H9 (cell line): Measurements from ENCODE around the gene GNG11. TPM values are rescaled to one million over a fixed set of nuclear protein-coding genes. Genes with fewer than 3 reads are reported as not detected.
"Not testable (repeated sequence)": the region's sequence is repeated elsewhere in the genome, so short reads cannot be mapped to it uniquely, and the experiment has no call there.

Experiments used
- DNase-seq: peaks from one replicate; pipeline ENCODE4 v3.0.0-alpha.2; 2017
- H2AFZ ChIP-seq: one replicate; pipeline ENCODE4 v1.6.1; 2013; ENCODE audit warnings: mild to moderate bottlenecking, low read length, control low read depth, moderate library complexity
- H2AK5ac ChIP-seq: 2 replicates; pipeline ENCODE4 v1.6.1; 2013; ENCODE audit warnings: low read length, control low read depth, mixed read lengths; ENCODE audit not compliant: insufficient read length
- H2BK120ac ChIP-seq: one replicate; pipeline ENCODE4 v1.6.1; 2013; ENCODE audit warnings: low read depth, mild to moderate bottlenecking, low read length, control low read depth, inconsistent platforms; ENCODE audit not compliant: poor library complexity, severe bottlenecking
- H2BK12ac ChIP-seq: 2 replicates; pipeline ENCODE4 v1.6.1; 2013; ENCODE audit warnings: low read length, control low read depth, mixed read lengths, low read depth; ENCODE audit not compliant: insufficient read length
- H2BK15ac ChIP-seq: 2 replicates; pipeline ENCODE4 v1.6.1; 2013; ENCODE audit warnings: low read depth, low read length, control low read depth
- H2BK20ac ChIP-seq: one replicate; pipeline ENCODE4 v1.6.1; 2013; ENCODE audit warnings: low read depth, mild to moderate bottlenecking, low read length, control low read depth, inconsistent platforms; ENCODE audit not compliant: poor library complexity, severe bottlenecking
- H2BK5ac ChIP-seq: 2 replicates; pipeline ENCODE4 v1.6.1; 2013; ENCODE audit warnings: low read length, control low read depth, mixed read lengths; ENCODE audit not compliant: insufficient read length
- H3K14ac ChIP-seq: 2 replicates; pipeline ENCODE4 v1.6.1; 2013; ENCODE audit warnings: low read length, control low read depth; ENCODE audit not compliant: insufficient read depth
- H3K18ac ChIP-seq: 2 replicates; pipeline ENCODE4 v1.6.1; 2013; ENCODE audit warnings: low read depth, mild to moderate bottlenecking, mixed read lengths, low read length, control low read depth; ENCODE audit not compliant: insufficient read length
- H3K23ac ChIP-seq: 2 replicates; pipeline ENCODE4 v1.6.1; 2013; ENCODE audit warnings: low read length, control low read depth, mixed read lengths, low read depth; ENCODE audit not compliant: insufficient read length
- H3K23me2 ChIP-seq: 2 replicates; pipeline ENCODE4 v1.6.1; 2013; ENCODE audit warnings: low read depth, mild to moderate bottlenecking, mixed read lengths, low read length, control low read depth; ENCODE audit not compliant: insufficient read length, poor library complexity, severe bottlenecking
- H3K27ac ChIP-seq: 2 replicates; pipeline ENCODE4 v1.5.1; 2013; ENCODE audit warnings: low read length, control low read depth, mixed read lengths, low read depth; ENCODE audit not compliant: insufficient read length
- H3K27me3 ChIP-seq: 2 replicates; pipeline ENCODE4 v1.6.1; 2013; ENCODE audit warnings: low read length, control low read depth, inconsistent platforms; ENCODE audit not compliant: insufficient read depth
- H3K4ac ChIP-seq: 2 replicates; pipeline ENCODE4 v1.6.1; 2013; ENCODE audit warnings: low read depth, mild to moderate bottlenecking, control low read depth, inconsistent platforms, low read length, moderate library complexity
- H3K4me1 ChIP-seq: 2 replicates; pipeline ENCODE4 v1.6.1; 2013; ENCODE audit warnings: low read length, control low read depth, inconsistent platforms; ENCODE audit not compliant: insufficient read depth
- H3K4me2 ChIP-seq: 2 replicates; pipeline ENCODE4 v1.6.1; 2013; ENCODE audit warnings: low read length, control low read depth, mixed read lengths; ENCODE audit not compliant: insufficient read length, insufficient read depth
- H3K56ac ChIP-seq: 2 replicates; pipeline ENCODE4 v1.6.1; 2013; ENCODE audit warnings: low read depth, mild to moderate bottlenecking, mixed read lengths, low read length, control low read depth; ENCODE audit not compliant: insufficient read length
- H3K79me1 ChIP-seq: 2 replicates; pipeline ENCODE4 v1.6.1; 2013; ENCODE audit warnings: low read depth, mild to moderate bottlenecking, moderate library complexity, low read length, control low read depth, inconsistent platforms; ENCODE audit not compliant: insufficient read depth, poor library complexity, severe bottlenecking
- H3K79me2 ChIP-seq: 2 replicates; pipeline ENCODE4 v1.6.1; 2013; ENCODE audit warnings: low read length, control low read depth, inconsistent platforms; ENCODE audit not compliant: insufficient read depth
- H3K9ac ChIP-seq: 2 replicates; pipeline ENCODE4 v1.6.1; 2013; ENCODE audit warnings: low read length, control low read depth, mixed read lengths; ENCODE audit not compliant: insufficient read length; ENCODE audit errors: extremely low read depth
- H3K9me3 ChIP-seq: one replicate; pipeline ENCODE4 v1.6.1; 2013; ENCODE audit warnings: low read depth, low read length, inconsistent platforms; ENCODE audit not compliant: control insufficient read depth
- H3T11ph ChIP-seq: one replicate; pipeline ENCODE4 v1.6.1; 2013; ENCODE audit warnings: mild to moderate bottlenecking, low read length, control low read depth, inconsistent platforms
- H4K20me1 ChIP-seq: one replicate; pipeline ENCODE4 v1.6.1; 2013; ENCODE audit not compliant: control insufficient read depth, insufficient read length, insufficient read depth
- H4K5ac ChIP-seq: 2 replicates; pipeline ENCODE4 v1.6.1; 2013; ENCODE audit warnings: low read depth, mild to moderate bottlenecking, mixed read lengths, low read length, control low read depth; ENCODE audit not compliant: insufficient read length
- H4K8ac ChIP-seq: replicated peaks from 2 replicates; pipeline ENCODE4 v1.6.1; 2013; ENCODE audit warnings: low read length, control low read depth, mixed read lengths, low read depth; ENCODE audit not compliant: insufficient read length
- H4K91ac ChIP-seq: 2 replicates; pipeline ENCODE4 v1.6.1; 2013; ENCODE audit warnings: low read depth, mild to moderate bottlenecking, moderate library complexity, mixed read lengths, low read length, control low read depth; ENCODE audit not compliant: insufficient read length
- H3K27ac Mint-ChIP-seq, 3 experiments: 2 replicates in 2 of 3; 3 replicates in 1 of 3; pipeline ENCODE4 v1.8.0; 2020 to 2021; ENCODE audit warnings: mixed read lengths in 3 of 3, mild to moderate bottlenecking in 1 of 3, moderate library complexity in 1 of 3
- H3K27me3 Mint-ChIP-seq: 2 replicates; pipeline ENCODE4 v1.8.0; 2021; ENCODE audit warnings: low read depth, mild to moderate bottlenecking, moderate library complexity, mixed read lengths
- H3K36me3 Mint-ChIP-seq, 3 experiments: 2 replicates in 2 of 3; 3 replicates in 1 of 3; pipeline ENCODE4 v1.8.0; 2020 to 2021; ENCODE audit warnings: low read depth in 3 of 3, mixed read lengths in 3 of 3; ENCODE audit not compliant: insufficient read depth in 1 of 3
- H3K4me1 Mint-ChIP-seq, 2 experiments: 2 replicates each; pipeline ENCODE4 v1.8.0; 2020; ENCODE audit warnings: mixed read lengths in 2 of 2
- H3K4me3 Mint-ChIP-seq, 2 experiments: 2 replicates in 1 of 2; 3 replicates in 1 of 2; pipeline ENCODE4 v1.8.0; 2020 to 2021; ENCODE audit warnings: mild to moderate bottlenecking in 2 of 2, mixed read lengths in 2 of 2, moderate library complexity in 1 of 2
- H3K9me3 Mint-ChIP-seq, 2 experiments: 2 replicates in 1 of 2; 3 replicates in 1 of 2; pipeline ENCODE4 v1.8.0; 2020; ENCODE audit warnings: mild to moderate bottlenecking in 2 of 2, mixed read lengths in 2 of 2, moderate library complexity in 1 of 2
- WGBS: extraction: QIAGEN DNeasy Blood & Tissue Kit; methylation state at CpG from one replicate; pipeline ENCODE4 v1.1.7; 2013; ENCODE audit warnings: missing lambda C conversion rate, low lambda C conversion rate, mixed read lengths; ENCODE audit not compliant: insufficient read length; ENCODE audit errors: extremely low coverage; 5-methylcytosine and 5-hydroxymethylcytosine counted together
- total RNA-seq: library from RNA; stranded (reverse); gene quantifications from 2 replicates; pipeline ENCODE4 v1.2.1, GENCODE V29; 2021
- TF ChIP-seq, protein P1 (sequence below): fragments of 200-600 bp; sonication (generic); conservative IDR thresholded peaks from 3 replicates; pipeline ENCODE4 v1.8.0; 2021; ENCODE audit warnings: antibody characterized with exemption, mild to moderate bottlenecking

GNG11 gene
- total RNA-seq, 1 experiment from 2014 or later: 0.68 TPM

DNA sequence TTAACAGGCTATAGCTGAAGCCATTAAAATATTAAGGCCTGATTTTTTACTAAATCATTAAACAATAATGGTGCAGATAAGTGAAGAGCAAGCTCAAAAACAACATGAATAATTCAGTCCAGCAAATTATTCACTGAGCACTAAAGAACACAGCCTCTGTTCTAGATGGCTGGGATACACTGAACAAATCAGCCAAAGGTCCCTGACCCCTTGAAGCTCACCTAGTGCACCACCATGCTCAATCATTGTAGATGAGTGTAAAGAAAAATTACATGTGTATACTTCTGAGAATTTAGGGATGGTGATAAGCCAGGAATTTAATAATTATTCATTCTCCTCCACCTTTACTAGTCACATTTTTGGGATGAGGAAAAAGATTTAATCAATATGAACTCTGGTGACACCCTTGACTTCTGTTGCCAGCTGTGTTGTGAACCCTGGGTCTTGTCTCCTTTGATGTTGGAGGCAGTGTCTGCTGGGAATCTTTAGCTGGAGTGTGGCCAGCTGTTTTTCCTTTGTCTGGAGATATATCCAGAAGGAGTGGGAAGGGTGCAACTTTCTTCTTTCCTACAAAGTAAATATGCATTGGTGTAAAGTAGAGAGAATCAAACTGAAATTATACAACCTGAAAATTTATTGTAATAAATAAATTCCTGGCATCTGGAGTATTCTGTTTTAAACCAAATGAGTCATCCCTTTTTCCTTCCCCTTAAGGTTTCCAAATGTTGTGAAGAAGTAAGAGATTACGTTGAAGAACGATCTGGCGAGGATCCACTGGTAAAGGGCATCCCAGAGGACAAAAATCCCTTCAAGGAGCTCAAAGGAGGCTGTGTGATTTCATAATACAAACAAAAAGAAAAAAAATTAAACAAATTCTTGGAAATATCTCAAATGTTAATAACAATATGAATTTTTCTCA is 11.2 kb upstream of the GNG11 start:
- Histone ChIP-seq H3K18ac (no peak overlapping the region), H4K8ac (no peak overlapping the region), H3K4me2 (no peak overlapping the region), H3K27me3 (no peaks in the 10 kb centered on the region), H3K27ac (no peak overlapping the region), H3T11ph (no peak overlapping the region), H4K91ac (no peak overlapping the region), H2BK20ac (no peak overlapping the region), H3K56ac (no peak overlapping the region), H4K5ac (no peak overlapping the region), H3K14ac (no peak overlapping the region), H4K20me1 (no peaks in the 10 kb centered on the region), H2AK5ac (no peak overlapping the region), H3K4me1 (no peaks in the 10 kb centered on the region), H3K79me1 (no peaks in the 10 kb centered on the region), H3K4ac (no peak overlapping the region), H2BK120ac (no peak overlapping the region), H2BK15ac (no peak overlapping the region), H3K79me2 (no peaks in the 10 kb centered on the region), H3K9ac (no peak overlapping the region), H3K23ac (no peak overlapping the region), H3K9me3 (no peaks in the 10 kb centered on the region), H2BK5ac (no peak overlapping the region), H2BK12ac (no peak overlapping the region), H3K23me2 (no peaks in the 10 kb centered on the region), H2AFZ (no peak overlapping the region)
- H3K9me3 Mint-ChIP-seq: no peaks in the 10 kb centered on the region
- H3K27me3 Mint-ChIP-seq: no peaks in the 10 kb centered on the region; the same call in 1 of the 2 replicates
- H3K4me1 Mint-ChIP-seq: no peaks in the 10 kb centered on the region
- no peak for DNase-seq
- H3K36me3 Mint-ChIP-seq: no peaks in the 10 kb centered on the region
- no CpG with 5 or more reads among the region's 3 CpGs for whole genome bisulfite sequencing
- no peak overlapping the region for H3K27ac Mint-ChIP-seq
- H3K4me3 Mint-ChIP-seq: no peak overlapping the region
- TF ChIP-seq, protein P1, sequence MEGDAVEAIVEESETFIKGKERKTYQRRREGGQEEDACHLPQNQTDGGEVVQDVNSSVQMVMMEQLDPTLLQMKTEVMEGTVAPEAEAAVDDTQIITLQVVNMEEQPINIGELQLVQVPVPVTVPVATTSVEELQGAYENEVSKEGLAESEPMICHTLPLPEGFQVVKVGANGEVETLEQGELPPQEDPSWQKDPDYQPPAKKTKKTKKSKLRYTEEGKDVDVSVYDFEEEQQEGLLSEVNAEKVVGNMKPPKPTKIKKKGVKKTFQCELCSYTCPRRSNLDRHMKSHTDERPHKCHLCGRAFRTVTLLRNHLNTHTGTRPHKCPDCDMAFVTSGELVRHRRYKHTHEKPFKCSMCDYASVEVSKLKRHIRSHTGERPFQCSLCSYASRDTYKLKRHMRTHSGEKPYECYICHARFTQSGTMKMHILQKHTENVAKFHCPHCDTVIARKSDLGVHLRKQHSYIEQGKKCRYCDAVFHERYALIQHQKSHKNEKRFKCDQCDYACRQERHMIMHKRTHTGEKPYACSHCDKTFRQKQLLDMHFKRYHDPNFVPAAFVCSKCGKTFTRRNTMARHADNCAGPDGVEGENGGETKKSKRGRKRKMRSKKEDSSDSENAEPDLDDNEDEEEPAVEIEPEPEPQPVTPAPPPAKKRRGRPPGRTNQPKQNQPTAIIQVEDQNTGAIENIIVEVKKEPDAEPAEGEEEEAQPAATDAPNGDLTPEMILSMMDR: no peak

DNA sequence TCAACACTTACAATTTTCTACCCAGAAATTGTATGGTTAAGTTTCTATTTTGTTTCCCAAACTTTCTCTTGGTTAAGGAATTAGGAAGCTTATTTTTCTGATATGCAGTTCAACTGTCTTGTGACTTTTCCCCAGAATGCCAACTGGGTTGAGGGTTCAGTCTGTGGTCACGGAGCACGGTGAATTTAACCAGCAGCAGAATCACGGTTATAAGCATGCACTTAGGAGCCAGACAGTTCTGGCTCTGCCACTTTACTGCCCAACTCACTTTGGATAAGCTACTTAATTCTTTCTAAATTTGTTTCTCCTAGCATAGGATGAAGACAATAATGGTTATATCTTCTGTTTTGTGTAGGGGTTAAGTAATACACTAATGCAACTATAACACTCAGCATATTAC is 10.3 kb upstream of the GNG11 start:
- H4K20me1 ChIP-seq, H3K27me3 Mint-ChIP-seq, H3K9me3 Mint-ChIP-seq, H2BK20ac ChIP-seq, H3K27ac Mint-ChIP-seq, H3K27ac ChIP-seq, H3K23me2 ChIP-seq, H3K14ac ChIP-seq, H3K4ac ChIP-seq, H3K4me1 ChIP-seq, DNase-seq, H4K8ac ChIP-seq, H3T11ph ChIP-seq, H4K91ac ChIP-seq, H2BK15ac ChIP-seq, H3K4me3 Mint-ChIP-seq, H3K4me2 ChIP-seq, H2BK12ac ChIP-seq, H2BK120ac ChIP-seq, H2BK5ac ChIP-seq, H3K56ac ChIP-seq, H2AFZ ChIP-seq, H3K9me3 ChIP-seq, H4K5ac ChIP-seq, H3K27me3 ChIP-seq, H3K23ac ChIP-seq, H3K4me1 Mint-ChIP-seq, H3K36me3 Mint-ChIP-seq, H3K79me2 ChIP-seq, H3K18ac ChIP-seq, H3K9ac ChIP-seq, H2AK5ac ChIP-seq, H3K79me1 ChIP-seq: not testable (repeated sequence)
- no CpG with 5 or more reads among the region's 3 CpGs for WGBS
